ENCODE results near the gene SLC17A4.

DNA sequence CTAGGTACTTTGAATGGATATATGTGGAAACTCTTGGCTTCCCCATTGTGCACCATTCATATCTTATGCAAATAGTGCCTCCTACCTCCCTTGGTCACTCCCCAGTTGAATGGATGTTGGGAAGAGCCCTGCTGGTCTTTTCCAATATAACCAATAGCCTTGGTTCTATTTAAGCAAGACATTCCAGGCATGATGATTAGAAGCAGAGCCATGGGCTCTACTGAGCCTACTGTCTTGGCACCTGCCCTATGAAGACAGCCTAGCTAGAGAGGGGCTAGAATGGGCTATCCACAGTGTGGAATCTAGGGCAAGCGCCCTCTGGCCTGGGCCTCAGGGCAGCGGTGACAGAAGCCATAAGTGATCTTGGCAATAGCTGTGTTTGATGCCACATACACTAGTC is 61.7 kb downstream of the SLC17A4 start:
- TF ChIP-seq, protein P1, sequence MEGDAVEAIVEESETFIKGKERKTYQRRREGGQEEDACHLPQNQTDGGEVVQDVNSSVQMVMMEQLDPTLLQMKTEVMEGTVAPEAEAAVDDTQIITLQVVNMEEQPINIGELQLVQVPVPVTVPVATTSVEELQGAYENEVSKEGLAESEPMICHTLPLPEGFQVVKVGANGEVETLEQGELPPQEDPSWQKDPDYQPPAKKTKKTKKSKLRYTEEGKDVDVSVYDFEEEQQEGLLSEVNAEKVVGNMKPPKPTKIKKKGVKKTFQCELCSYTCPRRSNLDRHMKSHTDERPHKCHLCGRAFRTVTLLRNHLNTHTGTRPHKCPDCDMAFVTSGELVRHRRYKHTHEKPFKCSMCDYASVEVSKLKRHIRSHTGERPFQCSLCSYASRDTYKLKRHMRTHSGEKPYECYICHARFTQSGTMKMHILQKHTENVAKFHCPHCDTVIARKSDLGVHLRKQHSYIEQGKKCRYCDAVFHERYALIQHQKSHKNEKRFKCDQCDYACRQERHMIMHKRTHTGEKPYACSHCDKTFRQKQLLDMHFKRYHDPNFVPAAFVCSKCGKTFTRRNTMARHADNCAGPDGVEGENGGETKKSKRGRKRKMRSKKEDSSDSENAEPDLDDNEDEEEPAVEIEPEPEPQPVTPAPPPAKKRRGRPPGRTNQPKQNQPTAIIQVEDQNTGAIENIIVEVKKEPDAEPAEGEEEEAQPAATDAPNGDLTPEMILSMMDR (IDR thresholded peaks at IDR 0.05): no peak
- no peak for TF ChIP-seq POLR2A (IDR thresholded peaks at IDR 0.05)
